ENCODE data around the gene STX18. TPM values are rescaled to one million over a fixed set of nuclear protein-coding genes. Genes with fewer than 3 reads are reported as not detected.
A peak's percentile ranks its signal among the peaks of the same experiment; 100 is the strongest.
"Not testable (repeated sequence)": the region's sequence is repeated elsewhere in the genome, so short reads cannot be mapped to it uniquely, and the experiment has no call there.

Gene STX18
- total RNA-seq, 1 donor from 2014 or later, result 13.6 TPM

- ATAC-seq, result no peak
Observed at GRCh38 chr4:4436244-4436823, 105.5 kb downstream of the STX18 start.

GRCh38 chr4:4433941-4434340, 107.9 kb downstream of the STX18 start:
- ATAC-seq, result no peak

GRCh38 chr4:4432341-4433125, 109.3 kb downstream of the STX18 start:
- no peak for ATAC-seq

GRCh38 chr4:4430492-4431195, 111.2 kb downstream of the STX18 start:
- ATAC-seq, result peak; percentile 84

- ATAC-seq, result no peak
Observed at GRCh38 chr4:4428966-4429875, 112.6 kb downstream of the STX18 start.

GRCh38 chr4:4427886-4428285, 114.0 kb downstream of the STX18 start:
- ATAC-seq, result no peak

GRCh38 chr4:4427121-4427870, 114.6 kb downstream of the STX18 start:
- ATAC-seq, result no peak

- no peak for ATAC-seq
Observed at GRCh38 chr4:4426511-4427120, 115.2 kb downstream of the STX18 start.

GRCh38 chr4:4425696-4426095, 116.2 kb downstream of the STX18 start:
- peak; percentile 14 for ATAC-seq

GRCh38 chr4:4425119-4425690, 116.6 kb downstream of the STX18 start:
- ATAC-seq, result no peak

- ATAC-seq, result no peak
Observed at GRCh38 chr4:4424499-4425115, 117.2 kb downstream of the STX18 start.

- ATAC-seq, result no peak
Observed at GRCh38 chr4:4423706-4424498, 117.9 kb downstream of the STX18 start.

GRCh38 chr4:4422856-4423499, 118.9 kb downstream of the STX18 start:
- no peak for ATAC-seq

GRCh38 chr4:4422117-4422516, 119.7 kb downstream of the STX18 start:
- not testable (repeated sequence) for ATAC-seq

GRCh38 chr4:4421356-4421755, 120.5 kb downstream of the STX18 start:
- no peak for ATAC-seq

GRCh38 chr4:4420421-4420820, 121.4 kb downstream of the STX18 start:
- ATAC-seq, result no peak

- no peak for ATAC-seq
Observed at GRCh38 chr4:4419896-4420295, 122.0 kb downstream of the STX18 start.

GRCh38 chr4:4418676-4419390, 123.0 kb downstream of the STX18 start:
- ATAC-seq, result peak; percentile 57

All from esophagus mucosa (tissue), 1 donor.